OCI-LY3 (cell line): Measurements from ENCODE around the gene VIL1.

Experiments
- EZH2phosphoT487 ChIP-seq: fragments of 200-600 bp; shearing (Covaris generic); IDR thresholded peaks from 2 replicates; pipeline ENCODE4 v1.6.1; 2018; ENCODE audit warnings: antibody characterized with exemption, mixed run types, low read depth
- TF ChIP-seq, protein P1 (sequence below): fragments of 200-600, 300-600 bp; sonication (generic); IDR thresholded peaks from 2 replicates; pipeline ENCODE4 v1.5.1; 2014; ENCODE audit warnings: antibody characterized with exemption, low read length, low read depth

- TF ChIP-seq, protein P1, sequence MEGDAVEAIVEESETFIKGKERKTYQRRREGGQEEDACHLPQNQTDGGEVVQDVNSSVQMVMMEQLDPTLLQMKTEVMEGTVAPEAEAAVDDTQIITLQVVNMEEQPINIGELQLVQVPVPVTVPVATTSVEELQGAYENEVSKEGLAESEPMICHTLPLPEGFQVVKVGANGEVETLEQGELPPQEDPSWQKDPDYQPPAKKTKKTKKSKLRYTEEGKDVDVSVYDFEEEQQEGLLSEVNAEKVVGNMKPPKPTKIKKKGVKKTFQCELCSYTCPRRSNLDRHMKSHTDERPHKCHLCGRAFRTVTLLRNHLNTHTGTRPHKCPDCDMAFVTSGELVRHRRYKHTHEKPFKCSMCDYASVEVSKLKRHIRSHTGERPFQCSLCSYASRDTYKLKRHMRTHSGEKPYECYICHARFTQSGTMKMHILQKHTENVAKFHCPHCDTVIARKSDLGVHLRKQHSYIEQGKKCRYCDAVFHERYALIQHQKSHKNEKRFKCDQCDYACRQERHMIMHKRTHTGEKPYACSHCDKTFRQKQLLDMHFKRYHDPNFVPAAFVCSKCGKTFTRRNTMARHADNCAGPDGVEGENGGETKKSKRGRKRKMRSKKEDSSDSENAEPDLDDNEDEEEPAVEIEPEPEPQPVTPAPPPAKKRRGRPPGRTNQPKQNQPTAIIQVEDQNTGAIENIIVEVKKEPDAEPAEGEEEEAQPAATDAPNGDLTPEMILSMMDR, result no peak
- TF ChIP-seq EZH2phosphoT487, result no peak
These were observed 28.1 kb downstream of the VIL1 start for GRCh38 chr2:218447072-218447471.
